Effector CD4-positive, alpha-beta T cell (primary cell): ENCODE results near the gene AKAP10.
A peak's percentile ranks its signal among the peaks of the same experiment; 100 is the strongest.
"Not testable (repeated sequence)": the region's sequence is repeated elsewhere in the genome, so short reads cannot be mapped to it uniquely, and the experiment has no call there.

Experiments used
- DNase-seq: peaks from one replicate; pipeline ENCODE4 v3.0.0-alpha.2; 2020

The AKAP10 gene

DNA sequence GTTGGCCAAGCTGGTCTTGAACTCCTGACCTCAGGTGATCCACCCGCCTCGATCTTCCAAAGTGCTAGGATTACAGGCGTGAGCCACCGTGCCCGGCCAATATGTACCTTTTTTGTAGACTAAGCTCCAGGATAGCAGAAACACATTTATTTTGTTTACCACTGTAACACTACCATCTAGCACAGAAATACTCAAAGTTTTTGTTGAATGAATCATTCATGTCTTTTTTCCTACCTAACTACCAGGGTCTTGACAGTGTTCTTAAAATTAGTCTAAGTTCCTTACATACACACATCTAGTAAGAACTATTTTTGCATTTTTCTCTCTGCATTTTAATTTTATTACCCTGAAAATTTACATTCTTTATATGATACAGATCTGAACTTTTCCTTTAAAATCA, 44.4 kb downstream of the AKAP10 start:
- no peak for DNase-seq

DNA sequence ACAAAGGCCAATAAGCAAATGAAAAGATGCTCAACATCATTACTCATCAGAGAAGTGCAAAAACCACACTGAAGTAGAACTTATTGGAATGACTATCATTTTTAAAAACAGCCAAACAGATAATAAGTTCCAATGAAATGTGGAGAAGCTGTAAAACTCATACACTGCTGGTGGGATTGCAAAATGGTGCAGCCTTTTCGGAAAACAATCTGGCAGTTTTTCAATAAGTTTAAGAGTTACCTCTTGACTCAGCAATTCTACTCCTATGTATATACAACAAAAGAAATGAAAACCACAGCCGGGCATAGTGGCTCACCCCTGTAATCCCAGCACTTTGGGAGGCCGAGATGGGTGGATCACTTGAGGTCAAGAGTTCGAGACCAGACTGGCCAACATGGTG, 49.3 kb downstream of the AKAP10 start:
- no peak for DNase-seq

DNA sequence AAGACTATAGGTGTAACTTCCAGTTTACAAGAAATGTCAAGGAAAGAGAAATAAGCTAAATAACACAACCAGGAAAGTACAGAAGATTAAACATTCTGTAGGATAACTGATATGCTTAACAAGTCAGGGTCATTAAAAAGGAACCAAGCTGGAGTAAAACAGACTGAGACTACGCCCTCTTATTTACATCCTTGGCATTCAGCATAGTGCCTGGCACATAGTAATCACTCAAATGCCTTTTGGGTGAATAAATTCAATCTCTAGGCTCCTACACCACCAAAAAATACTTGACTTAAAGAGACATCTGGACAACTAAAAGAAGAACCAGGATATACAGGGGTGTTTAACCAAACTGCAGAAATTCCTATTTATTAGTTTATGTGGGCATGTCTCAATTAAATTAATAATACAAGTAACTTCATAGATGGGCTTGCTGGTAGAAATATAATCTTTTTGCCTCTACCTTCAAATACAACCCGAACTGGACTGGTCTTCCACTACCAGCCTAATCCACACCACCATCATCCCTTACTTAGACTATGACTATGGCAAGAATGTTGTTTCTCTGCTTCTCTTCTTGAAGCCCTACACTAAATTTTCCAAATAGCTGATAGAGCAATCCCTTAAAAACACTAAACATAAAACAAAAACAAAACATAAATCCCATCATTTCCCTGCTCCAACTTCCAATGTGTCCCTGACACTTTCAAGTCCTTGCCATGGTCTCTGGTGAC, 62.2 kb downstream of the AKAP10 start:
- DNase-seq: no peak

DNA sequence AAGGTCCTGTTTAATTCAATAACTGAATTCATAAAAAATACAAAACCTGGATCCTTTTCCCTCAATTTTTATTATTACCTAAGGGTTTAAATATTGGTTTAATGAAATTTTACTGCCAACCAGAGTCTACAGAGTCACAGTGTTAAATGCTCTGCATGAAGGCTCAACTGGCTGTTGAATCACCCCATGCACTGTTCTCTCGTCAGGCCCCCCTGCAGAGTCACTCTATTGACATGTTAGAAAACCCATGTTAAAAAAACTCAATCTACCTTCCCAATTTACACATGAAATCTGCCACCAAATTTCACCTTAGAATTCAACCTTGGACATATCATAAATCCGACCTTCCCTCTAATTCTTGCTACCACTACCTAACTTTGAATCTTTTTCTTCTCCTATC, 66.6 kb downstream of the AKAP10 start:
- DNase-seq: no peak

DNA sequence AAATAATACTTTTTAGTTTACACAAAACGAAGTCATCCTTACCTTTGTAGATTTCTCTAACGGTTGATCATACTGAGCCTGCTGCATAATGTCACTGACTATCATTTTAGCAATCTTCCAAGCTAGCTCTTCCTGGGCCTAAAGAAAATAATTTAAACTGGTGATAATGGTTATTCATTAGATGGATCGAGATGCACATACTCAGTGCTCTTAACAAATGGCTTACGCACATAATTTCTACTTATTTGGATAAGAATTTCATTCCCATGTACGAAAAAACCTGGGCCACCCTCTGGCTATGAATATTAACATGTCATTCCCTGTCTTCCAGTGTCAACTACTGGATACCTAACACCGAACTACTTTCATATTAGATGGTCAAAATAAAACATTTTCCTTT, 68.5 kb downstream of the AKAP10 start:
- DNase-seq: no peak

DNA sequence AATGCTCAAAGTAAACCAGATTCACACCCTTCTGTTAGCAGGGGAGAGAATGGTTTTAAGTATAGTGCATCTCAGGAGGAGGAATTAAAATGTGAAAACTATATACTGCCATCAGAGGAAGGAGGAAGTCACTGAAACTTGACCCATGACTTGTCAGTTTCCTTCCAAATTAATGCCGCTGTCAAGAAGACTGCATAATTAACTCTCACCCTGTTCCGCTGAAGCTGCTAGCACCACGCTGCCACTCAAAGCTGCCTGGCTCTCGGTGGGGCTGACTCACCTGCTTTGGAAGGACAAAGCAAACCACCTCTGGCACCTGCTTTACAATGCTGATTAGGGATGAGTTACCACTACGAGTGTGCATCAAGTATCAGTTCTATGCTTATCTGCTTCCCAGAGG, 72.1 kb downstream of the AKAP10 start:
- DNase-seq: no peak

DNA sequence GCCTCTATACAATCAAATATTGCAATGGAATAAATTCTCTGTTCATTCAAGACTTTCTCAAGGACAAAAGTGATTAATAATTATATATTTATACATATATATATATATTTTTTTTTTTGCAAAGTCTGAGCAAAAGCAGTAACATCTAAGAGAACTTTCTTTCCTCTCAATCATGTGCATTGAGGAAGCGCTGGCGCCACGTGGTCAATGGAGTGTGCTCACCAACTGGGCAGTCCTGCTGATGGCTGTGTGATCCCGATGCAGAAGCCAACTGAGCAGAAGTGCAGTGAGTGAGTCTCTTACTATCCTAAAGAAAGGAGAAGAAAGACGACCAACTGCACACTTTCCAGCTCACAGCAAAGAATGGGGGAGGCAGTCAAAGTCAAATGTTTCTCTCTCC, 72.7 kb downstream of the AKAP10 start:
- no peak for DNase-seq

DNA sequence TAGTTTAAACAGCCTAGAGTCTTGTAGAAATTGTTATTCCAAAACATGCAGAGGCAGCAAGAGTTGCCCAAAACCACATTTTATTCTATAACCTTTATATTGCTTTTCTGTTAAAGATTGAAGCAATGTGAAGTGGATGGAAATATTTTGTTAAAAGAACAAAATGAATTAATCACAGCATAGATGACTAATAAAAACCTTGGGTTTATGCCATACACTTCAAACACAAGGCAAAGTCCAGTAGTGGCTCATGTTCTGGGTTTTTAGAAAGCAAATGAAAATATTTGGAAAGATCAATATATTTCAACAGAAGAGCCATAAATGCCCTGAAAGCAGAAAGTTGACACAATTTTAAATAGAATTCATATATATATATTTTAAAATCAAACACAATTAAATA, 73.2 kb downstream of the AKAP10 start:
- no peak for DNase-seq

DNA sequence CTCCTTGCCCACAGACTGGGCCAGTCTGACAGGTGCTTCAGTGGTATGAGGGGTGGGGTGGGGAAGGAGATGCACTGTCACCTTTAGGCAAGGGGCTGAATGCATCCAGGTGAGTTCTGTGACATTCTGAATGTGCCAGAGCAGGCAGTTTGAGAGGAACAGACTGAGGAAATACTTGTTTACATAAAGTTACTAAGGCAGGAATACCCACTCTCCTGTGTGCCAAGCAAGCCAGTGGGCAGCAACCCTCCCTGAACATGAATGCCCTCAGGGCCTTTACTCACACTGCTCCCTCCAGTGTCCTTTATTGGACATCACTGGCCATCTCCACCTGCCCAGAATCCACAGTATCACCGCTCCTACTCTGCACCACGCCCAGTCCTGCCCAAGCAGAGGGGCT, 76.8 kb downstream of the AKAP10 start:
- DNase-seq: no peak

DNA sequence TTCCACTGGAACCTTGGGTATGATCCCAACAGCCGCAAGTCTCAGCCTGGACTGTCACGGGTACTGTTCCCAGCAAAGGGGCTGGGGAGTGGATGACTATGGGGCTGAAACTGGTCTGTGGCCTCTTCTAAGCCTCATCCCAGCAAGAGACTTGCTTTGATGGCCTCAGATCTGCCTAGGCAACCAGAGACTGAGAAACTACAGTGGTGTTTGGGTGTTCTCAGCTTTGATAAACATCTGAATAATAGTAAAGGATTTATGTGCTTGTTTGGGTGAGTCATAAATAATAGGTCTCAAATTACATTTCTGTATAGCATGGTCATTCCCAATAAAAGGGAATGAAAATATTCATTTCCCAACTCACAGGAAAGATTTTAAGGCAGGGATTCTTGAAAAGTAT, 79.7 kb downstream of the AKAP10 start:
- no peak for DNase-seq

DNA sequence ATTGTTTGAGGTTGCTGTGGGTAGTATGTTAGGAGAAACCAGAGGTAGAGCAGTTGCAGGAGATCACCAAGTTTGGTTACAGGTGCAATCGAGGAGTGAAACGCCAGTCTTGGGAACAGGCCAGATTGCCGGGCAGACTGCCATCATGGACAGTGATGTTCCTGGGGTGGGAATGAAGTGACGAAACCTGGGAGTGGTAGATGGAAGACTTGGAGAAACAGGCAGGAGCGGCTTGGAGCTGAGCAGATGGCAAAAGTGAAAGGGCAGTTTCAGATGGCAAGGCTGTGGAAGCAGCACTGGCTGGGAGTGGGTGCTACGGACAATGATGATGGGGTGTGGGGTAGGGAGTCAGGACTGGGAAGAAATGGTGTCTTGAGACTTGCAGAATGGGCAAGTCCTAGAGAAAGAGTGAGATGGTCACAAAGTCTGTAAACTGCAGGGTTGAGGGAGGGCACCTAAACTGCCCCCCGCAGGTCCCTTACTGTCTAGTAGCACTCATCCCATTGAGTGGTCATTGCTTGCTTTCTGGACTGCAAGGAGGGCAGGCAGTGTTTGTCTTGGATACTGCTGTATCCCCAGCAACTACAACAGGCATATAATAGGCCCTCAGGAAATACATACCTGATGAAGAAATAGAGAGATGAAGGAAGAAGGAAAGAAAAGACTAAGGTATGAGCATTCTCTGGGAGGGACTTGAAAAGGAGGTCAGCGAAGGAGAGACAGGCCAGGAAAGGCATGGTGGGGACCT, 80.4 kb downstream of the AKAP10 start:
- DNase-seq: no peak

DNA sequence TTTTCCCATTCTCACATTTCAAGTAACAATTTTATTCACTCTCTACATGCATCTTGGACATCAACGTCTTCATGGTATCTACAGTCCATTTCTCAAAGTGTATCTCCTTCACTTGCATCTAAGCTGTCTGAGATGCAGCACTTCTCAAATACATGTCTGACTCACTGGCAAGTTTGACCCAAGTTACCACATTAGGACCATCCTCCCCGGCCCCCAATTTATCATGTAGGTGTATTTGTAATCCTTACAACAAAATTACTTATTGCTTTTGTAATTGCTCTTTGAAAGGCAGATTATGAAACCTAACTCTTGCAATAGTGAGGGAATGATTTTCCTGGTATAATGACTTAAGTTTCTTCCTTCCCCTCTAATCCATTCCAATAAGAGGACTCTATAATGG, 80.9 kb downstream of the AKAP10 start:
- no peak for DNase-seq

DNA sequence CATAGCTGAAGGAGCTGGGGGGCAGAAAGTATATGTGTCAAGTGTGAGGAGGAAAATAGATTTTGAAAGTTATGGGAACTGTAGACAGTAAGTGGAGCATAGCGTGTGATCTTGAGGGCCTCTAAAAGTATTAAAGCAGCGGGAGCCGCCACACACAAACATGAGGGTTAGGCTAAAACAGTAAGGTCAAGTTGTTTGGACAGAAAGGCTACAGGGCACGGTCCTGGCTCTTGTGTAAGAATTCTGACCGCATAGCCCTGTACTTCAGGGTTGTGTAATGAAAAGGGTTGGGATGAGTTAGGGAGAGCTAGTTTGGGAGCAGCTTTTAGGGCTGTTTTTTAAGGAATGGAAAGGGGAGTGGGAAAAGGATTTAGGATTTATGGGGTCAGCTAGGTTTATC, 87.1 kb downstream of the AKAP10 start:
- not testable (repeated sequence) for DNase-seq

DNA sequence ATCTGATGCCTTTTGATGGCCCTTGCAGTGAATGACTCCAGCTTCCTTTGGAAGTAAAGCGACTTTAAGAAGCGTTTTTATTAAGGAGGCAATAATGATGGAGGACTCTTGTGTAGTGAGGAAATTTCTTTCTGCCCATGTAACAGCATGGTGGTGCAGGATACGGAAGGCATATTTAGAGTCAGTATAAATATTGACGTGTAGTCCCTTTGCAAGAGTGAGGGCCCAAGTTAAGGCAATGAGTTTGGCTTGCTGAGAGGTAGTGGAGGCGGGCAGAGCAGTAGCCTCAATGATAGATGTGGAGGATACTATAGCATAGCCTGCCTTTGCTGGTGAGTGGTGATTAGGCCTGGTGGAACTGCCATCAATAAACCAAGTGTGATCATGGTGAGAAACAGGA, 87.6 kb downstream of the AKAP10 start:
- DNase-seq: not testable (repeated sequence)

DNA sequence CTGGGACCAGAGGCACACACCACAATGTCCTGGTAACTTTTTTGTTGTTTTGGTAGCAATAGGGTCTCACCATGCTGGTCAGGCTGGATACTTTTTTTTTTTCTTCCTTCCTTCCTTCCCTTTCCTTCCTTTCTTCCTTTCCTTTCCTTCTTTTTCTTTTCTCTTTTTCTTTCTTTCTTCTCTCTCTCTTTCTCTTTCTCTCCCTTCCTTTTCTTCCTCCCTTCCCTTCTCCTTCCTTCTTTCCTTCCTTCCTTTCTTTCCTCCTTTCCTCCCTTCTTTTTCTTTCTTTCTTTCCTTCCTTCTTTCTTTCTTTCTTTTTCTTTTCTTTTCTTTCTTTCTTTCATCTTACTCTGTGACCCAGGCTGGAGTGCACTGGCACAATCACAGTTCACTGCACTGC, 91.5 kb downstream of the AKAP10 start:
- no peak for DNase-seq

DNA sequence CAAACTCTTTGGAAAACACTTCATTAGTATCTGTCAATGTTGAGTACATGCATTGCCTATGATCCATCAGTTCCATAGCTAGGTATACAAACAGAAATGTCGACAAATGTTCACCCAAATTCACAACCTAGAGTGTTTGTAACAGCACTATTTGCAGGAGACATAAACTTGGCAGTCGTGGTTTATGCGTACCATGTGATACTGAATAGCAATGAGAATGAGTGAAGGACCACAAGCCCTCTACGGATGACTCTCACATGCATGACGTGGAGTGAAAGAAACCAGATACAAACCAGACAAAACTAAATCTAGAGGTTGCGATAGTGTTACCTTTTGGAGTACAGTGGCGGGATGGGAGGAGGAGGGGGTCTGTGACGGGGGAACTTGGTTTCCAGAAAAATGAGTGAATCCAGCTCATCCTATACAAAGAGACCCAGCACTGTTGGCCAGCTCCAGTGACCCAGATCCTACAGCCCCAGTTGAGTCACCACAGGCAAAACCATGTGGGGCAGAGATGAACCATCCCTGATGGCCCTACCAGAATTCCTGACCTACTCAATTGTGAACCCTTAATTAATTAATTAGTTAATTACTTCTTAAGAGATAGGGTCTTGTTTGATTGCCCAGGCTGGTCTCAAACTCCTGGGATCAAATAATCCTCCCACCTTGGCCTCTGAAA, 94.0 kb downstream of the AKAP10 start:
- no peak for DNase-seq

DNA sequence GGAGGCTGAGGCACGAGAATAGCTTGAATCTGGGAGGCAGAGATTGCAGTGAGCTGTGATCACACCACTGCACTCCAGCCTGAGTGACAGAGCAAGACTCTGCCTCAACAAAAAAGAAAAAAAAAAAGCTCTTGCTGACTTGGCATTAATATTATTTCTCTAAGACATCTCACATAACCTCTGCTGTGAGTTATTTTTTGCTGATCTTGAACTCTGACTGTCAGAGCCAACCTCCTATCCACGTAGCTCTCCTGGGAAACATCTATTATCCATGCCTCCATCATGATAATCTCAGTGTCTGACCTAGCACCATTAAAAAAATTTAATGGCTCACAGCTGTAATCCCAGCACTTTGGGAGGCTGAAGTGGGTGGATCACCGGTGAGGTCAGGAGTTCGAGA, 97.2 kb downstream of the AKAP10 start:
- DNase-seq: no peak

DNA sequence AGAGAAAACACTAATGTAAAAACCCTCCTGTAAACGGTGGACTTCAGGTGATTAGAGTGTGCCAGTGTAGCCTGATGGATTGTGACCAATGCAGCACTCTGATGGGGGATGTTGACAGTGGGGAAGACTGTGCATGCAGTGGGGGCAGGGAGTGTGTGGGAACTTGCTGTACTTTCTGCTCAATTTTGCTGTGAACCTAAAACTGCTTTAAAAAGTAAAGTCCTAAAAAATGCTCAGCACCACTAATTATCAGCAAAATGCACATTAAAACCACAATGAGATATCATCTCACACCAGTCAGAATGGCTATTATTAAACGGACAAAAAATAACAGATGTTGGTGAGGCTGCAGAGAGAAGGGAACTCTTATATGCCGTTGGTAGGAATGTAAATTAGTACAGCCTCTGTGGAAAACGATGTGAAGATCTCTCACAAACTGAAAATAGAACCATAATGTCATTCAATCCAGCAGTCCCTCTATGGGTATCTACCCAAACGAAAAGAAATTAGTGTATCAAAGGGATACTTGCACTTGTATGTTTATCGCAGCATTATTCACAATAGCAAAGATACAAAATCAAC, 100.2 kb downstream of the AKAP10 start:
- DNase-seq: no peak

DNA sequence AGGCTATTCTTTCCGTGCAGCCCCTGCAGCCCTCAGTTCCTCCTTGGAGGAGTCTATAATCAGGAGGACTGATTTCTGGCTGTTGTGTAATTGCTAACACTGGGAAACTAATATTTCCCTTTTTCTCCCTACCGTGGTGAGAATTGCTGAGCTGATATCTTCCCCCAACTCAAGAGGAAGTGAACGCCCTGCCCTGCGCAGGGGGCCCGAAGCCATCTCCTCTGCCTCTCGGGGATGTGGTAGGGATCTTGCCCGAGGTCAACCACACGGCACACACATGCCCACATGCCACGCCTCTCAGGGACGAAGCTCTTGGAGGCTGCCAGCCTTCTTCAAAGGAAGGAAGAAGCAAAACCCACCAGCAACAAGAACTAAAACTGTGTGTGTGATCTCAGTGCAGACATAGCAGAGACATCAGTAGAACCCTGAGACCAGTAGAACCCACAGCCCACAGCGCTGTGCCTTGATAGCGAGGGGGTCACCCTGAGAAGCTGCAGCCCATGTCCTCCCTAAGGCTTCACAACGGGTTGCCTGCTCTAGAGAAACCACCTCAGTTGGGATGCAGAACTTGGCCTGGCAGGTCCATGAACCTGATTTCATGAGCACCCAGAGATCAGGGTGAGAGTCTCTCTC, 101.0 kb downstream of the AKAP10 start:
- DNase-seq: peak; percentile 5

DNA sequence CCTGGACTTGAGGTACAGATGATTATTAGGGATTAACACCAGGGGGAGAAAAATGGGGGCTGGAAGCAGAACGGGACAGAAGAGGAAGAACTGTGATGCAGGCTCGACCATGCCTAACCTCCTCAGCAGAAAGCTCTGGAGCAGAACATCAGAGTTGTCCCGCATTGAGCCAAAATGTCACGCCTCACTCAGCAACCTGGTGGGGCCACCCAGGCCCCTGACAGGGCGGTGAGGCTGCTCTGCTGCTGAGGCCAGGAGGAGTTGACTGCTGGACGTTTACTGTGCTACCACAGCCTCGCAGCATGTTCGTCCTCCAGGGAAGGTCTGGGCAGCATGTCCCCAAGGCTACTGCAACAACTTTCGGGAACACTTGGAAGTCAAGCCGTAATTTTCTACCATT, 103.4 kb downstream of the AKAP10 start:
- no peak for DNase-seq

DNA sequence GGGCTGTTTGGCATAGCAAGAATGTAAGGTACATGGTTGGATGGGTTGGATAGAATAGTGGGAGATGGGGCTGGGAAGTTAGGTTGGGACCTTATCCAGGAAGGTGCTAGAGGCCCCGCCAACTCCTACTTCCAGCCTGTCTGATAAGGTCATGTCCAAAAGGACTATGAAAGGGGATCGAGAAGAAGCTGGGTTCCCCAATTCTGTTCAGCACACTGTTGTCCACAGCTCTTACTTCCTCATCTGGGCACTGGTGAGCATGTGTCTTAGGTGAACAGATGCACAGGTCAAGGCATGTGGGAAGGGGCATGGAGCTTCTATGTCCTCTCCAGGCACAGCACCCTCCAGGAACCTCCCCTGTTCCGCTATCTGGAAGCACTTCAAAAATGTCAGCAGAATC, 104.3 kb downstream of the AKAP10 start:
- DNase-seq: no peak

DNA sequence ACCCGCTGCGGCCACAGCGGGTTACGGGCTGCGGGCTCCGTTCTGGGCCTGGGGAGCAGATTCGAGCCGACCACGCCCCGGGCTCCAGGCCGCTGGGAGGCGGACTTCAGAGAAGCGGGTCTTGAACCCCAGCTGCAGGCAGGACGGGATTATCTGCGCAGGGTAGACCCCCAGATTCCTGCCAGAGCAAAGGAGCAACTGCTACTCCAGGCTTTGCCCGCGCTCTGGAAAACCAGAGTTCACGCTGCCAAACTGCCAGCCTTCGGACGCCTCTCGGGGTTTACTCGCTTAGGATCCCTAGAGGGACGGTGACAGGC, 109.6 kb downstream of the AKAP10 start:
- DNase-seq: no peak

DNA sequence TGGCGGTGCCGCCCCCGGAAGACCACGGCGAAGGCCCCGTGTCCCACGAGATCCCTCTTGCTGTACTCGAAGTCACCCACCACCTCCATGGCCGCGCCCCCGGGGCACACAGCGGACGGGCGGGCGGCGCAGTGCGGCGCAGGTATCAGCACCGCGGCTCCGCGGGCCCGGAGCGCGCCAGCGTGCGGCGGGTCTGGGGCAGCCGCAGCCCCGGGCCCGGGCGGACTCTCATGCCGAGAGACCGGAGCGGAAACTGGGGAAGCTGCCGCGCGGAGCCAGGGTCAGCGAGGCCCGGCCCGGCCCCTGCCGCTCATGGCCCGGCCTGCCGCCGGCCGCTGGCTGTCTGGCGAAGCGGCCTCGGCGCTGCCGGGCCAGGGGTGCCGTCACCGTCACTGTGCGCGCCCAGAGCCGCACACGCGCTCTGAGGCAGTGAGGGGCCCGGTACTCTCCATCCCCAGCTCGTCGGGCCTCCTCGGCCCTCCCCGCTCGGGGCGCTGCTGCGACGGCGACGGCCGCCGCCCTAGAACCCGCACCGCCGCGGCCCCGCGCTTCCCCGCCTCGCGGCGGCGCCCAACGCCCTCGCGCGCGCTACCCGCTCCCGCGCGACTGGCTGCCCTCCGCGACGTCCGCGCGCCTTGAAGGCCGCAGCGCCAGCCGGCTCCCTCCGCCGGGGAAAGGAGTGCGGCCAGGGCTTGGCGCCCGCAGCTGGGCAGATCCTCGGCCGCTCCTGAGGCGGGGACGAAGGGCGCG, 110.1 kb downstream of the AKAP10 start, which contains the start of gene ULK2:
TSS of gene ULK2 (minus strand) at position 608 of the 750 bp plus-strand sequence. CDS start at position 89, 519 bp downstream.
- peak; percentile 22 for DNase-seq
